SHP77 (cell line): ENCODE measurements around the gene B3GALT6.

Source experiments
- DNase-seq, 2 experiments: peaks; one replicate each; lab custom pipeline; 2025; lab: John Stamatoyannopoulos, UW

Gene B3GALT6

DNA sequence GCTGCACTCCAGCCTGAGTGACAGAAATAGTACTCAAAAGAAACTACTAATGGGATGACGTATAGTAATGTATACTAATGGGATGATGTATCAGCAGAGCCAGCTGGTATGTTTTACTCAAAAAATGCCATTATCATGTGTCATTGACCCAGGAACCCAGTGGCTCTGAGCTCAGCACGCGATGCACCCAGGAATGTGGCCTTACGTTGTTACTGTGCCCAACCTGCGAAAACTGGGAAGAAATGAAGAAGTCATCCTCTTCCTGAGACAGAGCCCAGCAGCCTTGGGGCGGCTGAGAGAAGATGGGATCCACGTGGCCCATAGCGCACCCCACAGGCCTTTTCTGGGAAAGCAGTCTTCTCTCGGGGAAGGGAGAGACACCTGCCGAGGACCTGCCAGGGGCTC is 32.8 kb downstream of the B3GALT6 start:
- DNase-seq: no peak

DNA sequence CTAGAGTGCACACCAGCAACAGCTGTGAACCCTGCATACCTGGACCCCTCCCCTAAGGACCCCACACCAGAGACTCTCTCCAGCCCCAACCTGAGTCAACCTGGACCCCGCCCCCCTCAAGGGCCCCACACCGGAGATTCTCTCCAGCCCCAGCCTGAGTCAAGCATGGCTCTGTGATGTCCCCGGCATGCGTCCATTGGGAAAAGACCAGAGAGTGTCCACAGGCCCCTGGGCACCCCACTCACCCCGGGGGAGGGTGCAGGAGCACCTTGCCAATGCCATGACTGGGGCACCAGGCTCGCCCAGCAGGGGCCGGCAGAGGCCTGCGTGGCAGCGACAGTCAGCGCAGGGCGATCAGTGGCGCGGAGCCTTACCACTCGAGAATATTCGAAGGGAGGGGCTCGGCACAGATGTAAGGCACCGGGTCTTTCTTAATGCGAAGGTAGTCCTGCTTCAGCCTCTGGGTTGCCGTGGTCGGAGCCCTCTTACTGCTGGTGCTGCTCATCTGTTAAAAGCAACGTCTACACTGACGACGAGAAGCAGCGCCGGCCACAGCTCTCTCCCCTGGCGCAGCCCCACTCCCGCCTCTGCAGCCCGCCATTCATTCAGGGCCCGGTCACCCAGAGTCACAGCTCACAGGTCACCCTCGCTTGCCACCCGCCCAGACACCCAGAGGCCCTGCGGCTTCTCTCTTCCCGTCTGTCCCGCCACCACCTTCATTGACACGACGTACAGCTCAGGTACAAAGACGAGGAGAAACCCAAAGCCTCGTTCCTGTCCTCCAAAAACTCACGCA is 35.6 kb downstream of the B3GALT6 start:
- DNase-seq: no peak

DNA sequence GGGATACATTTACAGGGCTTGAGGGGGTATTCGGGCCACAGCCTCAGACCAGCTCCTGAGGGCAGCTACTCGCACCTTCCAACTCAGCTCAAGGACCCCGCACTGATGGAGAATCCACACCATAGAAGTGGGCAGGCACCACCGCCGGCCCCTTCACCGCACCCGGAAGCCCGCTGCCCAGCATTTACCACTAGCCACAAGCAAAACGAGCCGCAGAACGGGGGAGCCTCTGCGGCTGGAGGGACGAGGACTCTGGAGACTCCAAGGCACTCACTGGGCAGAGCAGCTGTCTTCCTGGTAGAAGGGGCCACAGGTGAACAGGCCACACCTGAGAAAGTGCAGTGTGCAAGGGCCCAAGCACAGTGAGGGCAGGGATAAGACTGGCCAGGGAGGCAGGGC is 36.2 kb downstream of the B3GALT6 start:
- DNase-seq: no peak

DNA sequence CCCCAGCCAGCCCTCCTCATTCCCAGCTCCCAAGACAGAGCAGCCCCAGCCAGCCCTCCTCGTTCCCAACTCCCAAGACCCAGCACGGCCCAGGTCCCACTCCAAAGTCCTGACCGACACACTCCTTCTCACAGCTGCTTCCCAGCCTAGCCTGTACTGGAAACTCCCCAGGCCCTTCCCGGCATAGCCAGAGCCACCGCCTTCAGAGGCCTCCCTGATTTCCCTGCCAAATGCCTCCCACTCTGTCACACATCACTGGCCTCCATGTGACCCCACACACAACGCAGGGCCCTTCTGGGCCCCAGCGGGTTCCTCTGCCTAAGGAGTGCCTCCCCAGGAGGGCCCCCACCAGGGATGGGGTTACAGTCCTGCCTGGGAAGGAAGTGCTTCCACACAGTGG is 38.8 kb downstream of the B3GALT6 start:
- DNase-seq: no peak

DNA sequence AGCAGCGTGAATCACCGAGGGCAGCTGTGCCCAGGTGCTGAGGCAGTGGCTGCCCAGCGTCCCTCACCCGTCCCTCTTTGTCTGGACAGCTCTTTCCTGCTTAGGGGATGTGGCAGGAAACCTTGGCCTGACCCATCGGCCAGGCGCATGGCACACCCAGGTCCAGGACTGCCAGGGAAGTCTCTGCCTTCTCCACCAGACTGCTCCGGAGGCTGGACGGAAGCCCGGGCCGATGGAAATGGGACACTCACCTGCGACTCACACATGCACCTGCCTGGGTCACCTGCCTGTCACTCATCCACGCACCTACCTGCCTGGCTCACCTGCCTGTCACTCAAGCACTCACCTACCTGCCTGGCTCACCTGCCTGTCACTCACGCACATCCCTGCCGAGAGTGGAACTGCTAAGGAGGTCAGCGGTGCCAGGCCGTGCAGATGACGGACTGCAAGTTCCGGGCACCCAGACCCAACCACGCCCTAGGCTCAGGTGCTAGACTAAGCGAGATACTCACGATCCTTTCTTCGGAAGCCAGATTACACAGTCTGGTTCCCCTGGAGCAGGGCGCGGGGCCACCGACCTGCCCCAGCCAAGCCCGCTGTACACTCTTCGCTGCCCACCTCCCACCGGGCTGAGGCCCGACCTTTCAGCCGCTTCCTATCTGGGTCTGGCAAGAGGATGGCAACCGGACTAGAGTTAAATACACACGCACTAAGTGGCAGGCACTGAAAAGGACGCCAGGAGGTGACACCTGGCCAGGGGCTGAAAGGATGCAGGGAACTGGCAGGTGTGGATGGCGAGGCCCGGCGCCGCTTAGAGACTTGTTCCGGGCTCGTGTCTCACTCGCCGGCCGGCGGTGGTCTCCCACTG is 40.5 kb downstream of the B3GALT6 start:
- no peak for DNase-seq

DNA sequence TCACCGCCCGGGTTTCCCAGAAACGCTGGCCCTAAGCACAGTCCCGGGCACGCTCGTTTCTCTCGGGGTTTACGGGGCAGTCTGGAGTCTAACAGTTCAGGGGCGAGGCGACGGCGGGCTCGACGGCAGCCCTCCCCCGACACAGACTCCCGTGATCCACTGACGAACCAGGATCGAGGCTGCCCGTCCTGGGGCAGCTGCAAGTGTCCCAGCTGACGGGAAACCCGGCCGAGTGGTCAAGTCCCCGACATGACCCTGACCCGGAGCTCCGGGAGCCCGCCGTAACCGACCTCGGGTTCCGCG is 41.1 kb downstream of the B3GALT6 start:
- no peak for DNase-seq

DNA sequence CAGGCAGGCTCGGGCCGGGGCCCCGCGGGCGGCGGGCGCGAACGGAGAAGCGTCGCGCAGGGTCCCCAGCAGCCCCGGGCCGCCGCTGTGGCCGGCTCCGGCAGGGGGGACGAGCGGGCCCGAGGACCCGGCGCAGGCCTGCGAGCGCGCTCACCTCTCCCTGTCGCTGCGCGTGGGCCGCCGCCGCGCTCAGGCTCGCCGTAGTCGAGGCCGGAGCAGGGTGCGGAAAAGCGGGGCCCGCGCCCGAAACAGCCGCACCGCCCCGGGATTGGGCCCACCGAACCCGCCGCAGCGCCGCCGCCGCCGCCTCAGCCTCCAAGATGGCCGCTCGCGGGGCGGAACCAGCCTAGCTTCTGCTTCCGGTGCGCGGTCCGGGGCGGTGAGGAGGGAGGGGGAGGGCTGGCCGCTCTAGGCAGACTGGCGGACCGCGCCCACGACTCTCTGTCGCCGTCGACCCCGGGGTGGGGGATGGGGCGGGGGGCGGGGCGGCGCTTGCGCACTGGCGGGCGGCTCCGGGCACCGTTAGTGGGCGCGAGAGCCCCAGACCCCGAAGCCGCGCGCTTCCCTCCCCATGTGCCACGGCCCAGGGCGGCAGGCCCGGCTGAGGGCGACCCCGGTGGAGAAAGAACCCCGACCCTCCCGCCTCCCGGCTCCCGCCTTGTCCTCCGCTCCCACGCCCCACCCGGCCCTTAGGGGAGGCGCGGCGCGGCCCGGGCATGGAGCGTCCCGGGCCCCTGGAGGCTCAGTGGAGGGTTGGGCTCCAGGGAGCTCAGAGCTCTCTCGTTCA is 41.7 kb downstream of the B3GALT6 start, which contains the start of gene UBE2J2:
Gene UBE2J2 (minus strand): TSS at position 343 of the 787 bp plus-strand sequence. CDS start 5,862 bp downstream, outside the sequence.
- DNase-seq: peak; percentile 65 to 86

DNA sequence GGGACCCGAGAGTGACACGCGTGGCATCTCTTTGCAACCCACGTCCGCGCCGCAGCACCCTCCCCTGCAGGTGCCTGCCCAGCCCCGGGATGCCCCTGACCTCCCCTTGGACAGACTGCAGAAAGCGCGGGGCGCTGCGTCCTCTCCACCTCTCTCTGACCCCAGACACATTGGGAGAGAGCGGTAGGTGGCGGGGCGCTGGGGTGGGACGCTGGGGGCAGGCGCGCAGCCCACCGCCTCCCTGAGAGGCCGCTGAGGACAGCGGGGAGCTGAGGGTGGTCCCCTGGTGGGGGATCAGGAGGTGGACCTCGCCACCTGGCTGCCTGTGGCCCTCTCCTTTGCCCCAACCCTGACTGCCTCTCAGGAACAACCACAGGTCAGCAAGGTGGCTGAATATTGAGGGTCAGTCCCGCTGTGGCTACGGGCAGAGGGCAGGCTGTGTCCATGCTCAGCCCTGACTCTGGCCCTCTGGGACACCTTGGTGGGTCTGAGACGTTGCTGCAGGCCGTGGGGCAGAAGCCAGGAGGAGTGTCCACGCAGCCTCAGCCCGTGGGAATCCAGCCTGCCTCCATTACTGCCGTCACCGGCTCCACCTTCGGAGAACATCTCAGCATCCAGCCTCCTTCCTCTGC is 42.4 kb downstream of the B3GALT6 start:
- no peak for DNase-seq

DNA sequence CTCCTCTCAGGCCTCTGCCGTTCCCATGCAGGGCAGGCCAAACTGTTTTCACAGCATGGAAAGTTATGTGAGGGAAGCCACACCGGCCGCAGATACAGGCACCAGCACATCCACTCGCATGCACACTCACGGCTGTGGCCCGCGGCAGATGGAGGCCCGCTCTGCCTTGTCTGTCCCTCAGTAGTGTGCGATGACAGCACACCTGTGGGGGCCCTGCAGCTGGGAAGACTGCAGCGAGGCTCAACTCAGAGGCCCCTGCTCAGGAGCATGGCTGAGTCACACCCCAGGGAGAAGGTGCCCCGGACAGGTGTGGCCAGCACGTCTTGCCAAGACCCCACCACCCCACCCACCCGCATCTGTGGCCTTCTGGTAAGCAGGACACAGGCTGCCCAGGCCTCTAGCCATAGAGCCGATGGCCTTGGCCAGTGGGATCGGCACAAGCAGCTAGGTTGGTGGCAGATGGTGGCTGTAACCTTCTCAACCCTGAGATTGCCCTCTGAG is 42.9 kb downstream of the B3GALT6 start:
- DNase-seq: no peak

DNA sequence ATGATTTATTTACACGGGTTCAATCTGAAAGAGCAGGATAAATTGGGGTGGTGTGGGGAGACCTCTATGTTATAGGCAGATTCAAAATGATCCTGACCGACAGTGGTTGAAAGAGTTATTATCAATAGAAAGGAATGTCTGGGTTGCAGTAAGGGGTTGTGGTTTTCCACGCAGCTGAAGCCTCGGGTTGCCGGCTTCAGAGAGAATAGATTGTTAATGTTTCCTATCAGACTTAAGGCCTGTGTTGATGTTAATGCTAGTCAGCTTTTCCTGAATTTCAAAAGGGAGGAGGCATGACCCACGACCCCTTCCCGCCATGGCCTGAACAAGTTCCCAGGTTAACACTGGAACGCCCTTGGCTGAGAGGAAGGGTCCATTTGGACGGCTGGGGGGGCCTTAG is 43.8 kb downstream of the B3GALT6 start:
- DNase-seq: no peak

DNA sequence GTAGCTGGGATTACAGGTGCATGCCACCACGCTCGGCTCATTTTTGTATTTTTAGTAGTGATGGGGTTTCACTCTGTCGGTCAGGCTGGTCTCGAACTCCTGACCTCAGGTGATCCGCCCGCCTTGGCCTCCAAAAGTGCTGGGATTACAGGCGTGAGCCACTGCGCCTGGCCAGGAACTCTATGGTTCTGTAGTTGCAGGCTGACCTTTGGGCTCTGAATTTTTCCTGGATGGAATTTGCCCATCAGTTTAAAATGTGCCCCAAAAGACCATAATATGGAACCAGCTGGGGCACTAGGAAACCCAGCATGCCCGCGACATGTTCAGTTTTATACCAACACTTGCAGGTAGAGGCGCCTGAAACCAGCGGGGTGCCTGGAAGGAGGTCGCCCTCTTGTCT is 46.6 kb downstream of the B3GALT6 start:
- DNase-seq: no peak

DNA sequence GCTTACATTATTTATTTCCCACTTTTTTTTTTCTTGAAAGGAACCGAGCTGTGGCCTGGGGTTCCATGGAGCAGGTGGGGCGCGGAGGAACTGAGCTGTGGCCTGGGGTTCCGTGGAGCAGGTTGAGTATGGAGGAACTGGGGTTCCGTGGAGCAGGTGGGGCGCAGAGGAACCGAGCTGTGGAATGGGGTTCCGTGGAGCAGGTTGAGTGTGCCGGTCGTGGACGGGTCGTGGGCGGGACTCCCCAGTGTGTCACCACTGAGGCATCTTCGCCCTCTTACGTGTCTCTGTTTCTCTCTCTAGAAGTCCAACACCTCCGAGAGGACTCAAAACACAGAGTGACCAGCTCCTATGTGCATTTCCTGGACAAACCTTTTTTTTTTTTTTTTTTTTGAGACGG is 47.0 kb downstream of the B3GALT6 start:
- no peak for DNase-seq

DNA sequence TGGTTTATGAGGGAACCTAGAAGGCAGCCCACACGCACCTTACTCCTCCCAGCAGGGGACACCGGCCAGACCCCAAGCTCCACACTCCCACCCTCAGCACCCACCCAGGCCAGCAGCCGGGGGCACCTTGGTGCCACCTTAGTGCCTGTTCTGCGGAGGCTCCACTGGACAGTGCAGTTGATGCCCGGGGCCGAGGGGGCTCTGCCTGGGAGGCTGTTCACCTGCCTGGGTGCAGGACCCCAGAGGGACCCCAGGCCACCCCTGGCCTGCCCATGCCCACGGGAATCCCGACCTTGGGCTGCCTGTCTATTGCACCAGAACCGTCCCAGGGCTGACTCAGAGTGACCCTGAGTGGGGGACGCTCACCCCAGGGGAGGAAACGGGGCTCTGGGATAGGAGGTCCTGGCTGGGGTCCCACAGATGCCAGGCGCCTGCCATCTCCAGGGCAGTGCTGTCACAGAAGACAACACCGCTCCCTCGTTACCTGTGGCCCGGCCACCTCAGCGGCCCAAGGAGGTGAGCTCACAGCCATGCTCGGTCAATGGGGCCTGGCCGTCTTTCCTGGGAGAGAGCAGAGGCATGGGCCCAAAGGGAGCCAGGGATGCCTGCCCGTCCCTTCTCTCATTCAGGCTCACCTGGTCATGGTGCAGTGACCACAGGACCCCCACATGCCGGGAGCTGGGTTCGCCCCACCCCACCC is 48.9 kb downstream of the B3GALT6 start:
- no peak for DNase-seq

DNA sequence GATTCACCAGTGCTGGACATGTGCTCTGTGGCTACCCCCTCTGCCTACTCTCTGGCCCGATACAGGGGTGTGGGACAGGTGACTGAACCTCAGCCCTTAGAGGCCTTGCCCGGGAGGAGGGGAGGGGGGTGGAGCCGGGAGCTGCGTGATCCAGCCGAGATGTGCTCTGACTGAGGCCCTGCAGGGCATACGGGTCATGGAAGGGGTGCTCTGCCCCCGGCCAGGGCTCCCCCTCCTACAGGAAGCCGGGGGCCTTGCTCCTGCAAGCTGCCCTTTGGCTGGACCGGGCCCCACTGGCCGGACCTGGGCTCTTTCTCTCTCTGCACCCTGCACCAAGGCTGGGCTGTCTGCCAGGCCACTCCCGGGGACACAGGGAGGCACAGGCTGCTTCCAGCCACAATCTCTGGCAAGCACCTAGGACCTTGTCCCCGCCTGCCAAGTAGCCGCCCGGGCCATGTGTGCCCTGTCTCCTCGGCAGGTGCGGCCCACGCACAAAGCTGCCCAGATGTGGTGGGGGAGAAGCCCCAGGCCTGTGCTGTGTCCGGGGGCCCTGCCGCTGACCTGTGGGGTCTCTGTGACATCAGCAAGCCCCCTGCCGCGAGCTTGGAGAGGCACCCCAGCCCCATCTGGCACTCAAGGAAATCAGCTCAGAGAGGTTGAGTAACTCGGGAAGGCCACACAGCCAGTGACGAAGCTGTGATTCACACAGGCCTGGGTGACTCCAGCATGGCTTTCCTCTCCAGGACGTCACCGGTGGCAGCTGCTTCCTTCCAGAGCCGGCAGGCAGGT is 49.7 kb downstream of the B3GALT6 start:
- peak; percentile 46 to 73 for DNase-seq

DNA sequence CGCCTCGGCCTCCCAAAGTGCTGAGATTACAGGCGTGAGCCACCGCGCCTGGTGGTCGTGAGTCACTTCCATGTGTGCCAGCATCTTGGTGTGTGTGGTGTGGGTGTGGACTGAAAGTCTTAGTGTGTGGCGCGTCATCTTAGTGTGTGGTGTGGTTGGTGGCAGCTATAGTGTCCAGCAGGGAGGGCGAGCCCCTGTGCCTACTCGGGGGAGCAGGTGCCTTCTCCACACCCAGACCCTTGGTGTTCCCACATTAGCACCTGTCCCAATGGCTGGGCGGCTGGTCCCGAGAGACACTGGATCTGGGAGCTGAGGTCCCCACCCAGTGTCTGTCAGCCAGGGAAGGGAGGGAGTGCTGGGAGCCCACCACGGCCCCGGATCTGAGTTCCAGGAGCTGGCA is 51.0 kb downstream of the B3GALT6 start:
- no peak for DNase-seq

DNA sequence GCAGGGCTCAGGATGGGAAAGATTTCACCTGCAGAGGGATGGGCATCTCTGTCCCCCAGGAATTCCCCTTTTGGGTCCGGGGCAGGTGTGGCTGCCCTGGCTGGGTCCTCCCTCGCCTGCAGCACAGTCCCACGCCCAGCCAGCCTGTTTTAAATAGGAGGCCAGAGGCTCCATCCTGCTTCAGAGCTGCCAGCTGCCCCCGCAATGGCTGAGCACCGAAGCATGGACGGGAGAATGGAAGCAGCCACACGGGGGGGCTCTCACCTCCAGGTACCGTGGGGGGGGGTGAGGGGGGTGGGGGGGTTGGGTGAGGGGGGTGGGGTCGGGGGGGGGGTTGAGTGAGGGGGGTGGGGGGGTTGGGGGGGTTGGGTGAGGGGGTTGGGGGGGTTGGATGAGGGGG is 51.8 kb downstream of the B3GALT6 start:
- peak in 1 of 2 experiments; percentile 45 for DNase-seq
